Left colon (tissue), 2 donors: ENCODE results near the gene PHLPP1. TPM values are rescaled to one million over a fixed set of nuclear protein-coding genes. Genes with fewer than 3 reads are reported as not detected.
A peak's percentile ranks its signal among the peaks of the same experiment; 100 is the strongest.

Experiments used
- ATAC-seq: fragments of 200-7000 bp; cut with Tn5 transposase; one replicate; pipeline ENCODE4 v1.9.1; 2020; ENCODE audit warnings: mild to moderate bottlenecking, moderate library complexity
- DNase-seq, 2 donors: peaks; one replicate each; pipeline ENCODE4 v3.0.0-alpha.2; 2020
- intact Hi-C, 2 donors: fragments of 100-400 bp; cut with DNase I in 1 of 2; cut with micrococcal nuclease in 1 of 2; formaldehyde crosslinking; loops; one replicate each; pipeline versions ENCODE4 v1.11.2 to v1.14.0; 2022; cut with DNase I, micrococcal nuclease
- total RNA-seq, 2 donors: library from RNA; stranded (reverse); fragmentation: NEBNext Ultra II Directional; extraction: Animal tissue kit (Norgen Biotek cat#: 25700); gene quantifications; one replicate each; pipeline ENCODE4 v1.2.1, GENCODE V29; 2021
- donor health status: DM: no; HTN: no; CAD: no.
- donor health status: DM: yes; HTN: yes; CAD: no.

PHLPP1 gene
- total RNA-seq, 2 donors from 2014 or later, result 21.4 to 22.9 TPM

GRCh38 chr18:62760403-62760734, 45.0 kb downstream of the PHLPP1 start:
- intact Hi-C loops, result no loop called here
- no peak for DNase-seq

GRCh38 chr18:62763101-62763521, 47.8 kb downstream of the PHLPP1 start:
- ATAC-seq (no peak), DNase-seq (no peak)
- intact Hi-C loops, result no loop called here

More at GRCh38 chr18:62760403-62760734, 45.0 kb downstream of the PHLPP1 start:
- no peak for ATAC-seq

- intact Hi-C loops, result no loop called here
- ATAC-seq (no peak), DNase-seq (no peak)
Observed at GRCh38 chr18:62766266-62766665, 50.9 kb downstream of the PHLPP1 start.

- DNase-seq (no peak), ATAC-seq (no peak)
- intact Hi-C loops, result no loop called here
Observed at GRCh38 chr18:62767321-62767720, 52.0 kb downstream of the PHLPP1 start.

GRCh38 chr18:62767836-62768557, 52.7 kb downstream of the PHLPP1 start:
- intact Hi-C loops, result no loop called here
- no peak for DNase-seq
- peak; percentile 64 for ATAC-seq

- no peak for DNase-seq
- ATAC-seq, result no peak
- intact Hi-C loops, result no loop called here
Observed at GRCh38 chr18:62768558-62768943, 53.2 kb downstream of the PHLPP1 start.

- intact Hi-C loops, result no loop called here
- ATAC-seq, result no peak
- no peak for DNase-seq
Observed at GRCh38 chr18:62769216-62769615, 53.9 kb downstream of the PHLPP1 start.

GRCh38 chr18:62771494-62772270, 56.3 kb downstream of the PHLPP1 start:
- intact Hi-C loops, result no loop called here
- no peak for ATAC-seq
- no peak for DNase-seq

GRCh38 chr18:62772860-62773584, 57.7 kb downstream of the PHLPP1 start:
- ATAC-seq (peak; percentile 95), DNase-seq (no peak)

GRCh38 chr18:62773691-62774090, 58.4 kb downstream of the PHLPP1 start:
- DNase-seq, result no peak
- peak; percentile 56 for ATAC-seq
- intact Hi-C loops, result no loop called here

More at GRCh38 chr18:62772860-62773584, 57.7 kb downstream of the PHLPP1 start:
- intact Hi-C loops, result no loop called here

GRCh38 chr18:62776024-62776570, 60.8 kb downstream of the PHLPP1 start:
- no peak for ATAC-seq
- no peak for DNase-seq
- intact Hi-C loops, result no loop called here

GRCh38 chr18:62777814-62778213, 62.5 kb downstream of the PHLPP1 start:
- DNase-seq, result no peak
- ATAC-seq, result no peak
- intact Hi-C loops, result no loop called here

- intact Hi-C loops, result no loop called here
Observed at GRCh38 chr18:62778976-62779869, 63.9 kb downstream of the PHLPP1 start.

GRCh38 chr18:62781262-62781661, 65.9 kb downstream of the PHLPP1 start:
- intact Hi-C loops, result no loop called here
- DNase-seq (no peak), ATAC-seq (no peak)

More at GRCh38 chr18:62778976-62779869, 63.9 kb downstream of the PHLPP1 start:
- DNase-seq, result no peak
- no peak for ATAC-seq

GRCh38 chr18:62781893-62782292, 66.6 kb downstream of the PHLPP1 start:
- no peak for DNase-seq
- peak; percentile 17 for ATAC-seq
- intact Hi-C loops, result no loop called here

- intact Hi-C loops, result no loop called here
- ATAC-seq (no peak), DNase-seq (no peak)
Observed at GRCh38 chr18:62784338-62784965, 69.1 kb downstream of the PHLPP1 start.

GRCh38 chr18:62784966-62785413, 69.6 kb downstream of the PHLPP1 start:
- DNase-seq, result no peak
- ATAC-seq, result no peak
- intact Hi-C loops, result no loop called here

GRCh38 chr18:62786689-62787088, 71.3 kb downstream of the PHLPP1 start:
- intact Hi-C loops, result no loop called here
- ATAC-seq (no peak), DNase-seq (no peak)
